ENCODE data around the gene OSGIN1.

GRCh38 chr16:83951544-83951943 lies 1.5 kb upstream of the OSGIN1 start:
- TF ChIP-seq CTCF (IDR thresholded peaks at IDR 0.05) (no peak), POLR2A (IDR thresholded peaks at IDR 0.05) (no peak)
